Chondrocyte (in vitro differentiated cells): Measurements from ENCODE around the gene RPL39L. TPM values are rescaled to one million over a fixed set of nuclear protein-coding genes. Genes with fewer than 3 reads are reported as not detected.
A peak's percentile ranks its signal among the peaks of the same experiment; 100 is the strongest.

Source experiments
- DNase-seq: peaks from one replicate; pipeline ENCODE4 v3.0.0; 2021; ENCODE audit warnings: mixed read lengths, low spot score
- H3K27ac Mint-ChIP-seq: one replicate; pipeline ENCODE4 v1.8.0; 2021; ENCODE audit warnings: mild to moderate bottlenecking, moderate library complexity, mixed read lengths; ENCODE audit not compliant: unreplicated experiment
- H3K27me3 Mint-ChIP-seq: 2 replicates; pipeline ENCODE4 v1.8.0; 2021; ENCODE audit warnings: low read depth, mixed read lengths
- H3K36me3 Mint-ChIP-seq: 2 replicates; pipeline ENCODE4 v1.8.0; 2021; ENCODE audit warnings: low read depth, mixed read lengths
- H3K4me1 Mint-ChIP-seq: 2 replicates; pipeline ENCODE4 v1.8.0; 2021; ENCODE audit warnings: low read depth, mild to moderate bottlenecking, mixed read lengths
- H3K4me3 Mint-ChIP-seq: one replicate; pipeline ENCODE4 v1.8.0; 2021; ENCODE audit warnings: mild to moderate bottlenecking, moderate library complexity, mixed read lengths; ENCODE audit not compliant: unreplicated experiment
- H3K9me3 Mint-ChIP-seq: 2 replicates; pipeline ENCODE4 v1.8.0; 2021; ENCODE audit warnings: low read depth, mixed read lengths
- CTCF ChIP-seq: fragments of 200-600 bp; sonication (generic); IDR thresholded peaks from 2 replicates; pipeline ENCODE4 v1.5.0; 2021; ENCODE audit warnings: antibody characterized with exemption, mild to moderate bottlenecking, moderate library complexity
- total RNA-seq: library from RNA; stranded (reverse); gene quantifications from 3 replicates; pipeline ENCODE4 v1.2.1, GENCODE V29; 2021

The RPL39L gene
- total RNA-seq, 1 donor from 2014 or later = 15.8 TPM

- H3K9me3 Mint-ChIP-seq = peaks cover 16% of the 10 kb centered on the region
- no peak for TF ChIP-seq CTCF
- peak overlapping the region; percentile 78 for H3K27ac Mint-ChIP-seq
- peaks cover 10% of the 10 kb centered on the region for H3K36me3 Mint-ChIP-seq
- no peaks in the 10 kb centered on the region for H3K27me3 Mint-ChIP-seq
- H3K4me1 Mint-ChIP-seq = peaks cover 27% of the 10 kb centered on the region
- DNase-seq = no peak
- peak overlapping the region; percentile 10 for H3K4me3 Mint-ChIP-seq
Observed at GRCh38 chr3:187085021-187085666, 54.2 kb downstream of the RPL39L start.

GRCh38 chr3:187084580-187084979 is 54.7 kb downstream of the RPL39L start:
- no peak for TF ChIP-seq CTCF
- peaks cover 27% of the 10 kb centered on the region for H3K4me1 Mint-ChIP-seq
- peak overlapping the region; percentile 10 for H3K4me3 Mint-ChIP-seq
- peaks cover 14% of the 10 kb centered on the region for H3K9me3 Mint-ChIP-seq
- no peaks in the 10 kb centered on the region for H3K27me3 Mint-ChIP-seq
- DNase-seq = no peak
- H3K27ac Mint-ChIP-seq = peak overlapping the region; percentile 78
- peaks cover 9% of the 10 kb centered on the region for H3K36me3 Mint-ChIP-seq

GRCh38 chr3:187084126-187084525 is 55.2 kb downstream of the RPL39L start:
- DNase-seq = no peak
- Mint-ChIP-seq H3K27ac (peak overlapping the region; percentile 78), H3K36me3 (peaks cover 8% of the 10 kb centered on the region), H3K4me3 (no peak overlapping the region), H3K4me1 (peaks cover 27% of the 10 kb centered on the region), H3K27me3 (no peaks in the 10 kb centered on the region), H3K9me3 (peaks cover 14% of the 10 kb centered on the region)
- TF ChIP-seq CTCF = no peak

- no peaks in the 10 kb centered on the region for H3K27me3 Mint-ChIP-seq
- H3K4me1 Mint-ChIP-seq = peaks cover 27% of the 10 kb centered on the region
- peaks cover 5% of the 10 kb centered on the region for H3K36me3 Mint-ChIP-seq
- DNase-seq = no peak
- no peak for TF ChIP-seq CTCF
- no peak overlapping the region for H3K27ac Mint-ChIP-seq
- H3K9me3 Mint-ChIP-seq = peaks cover 8% of the 10 kb centered on the region
- H3K4me3 Mint-ChIP-seq = no peak overlapping the region
Observed at GRCh38 chr3:187082758-187083375, 56.4 kb downstream of the RPL39L start.

- H3K27ac Mint-ChIP-seq = no peak overlapping the region
- H3K9me3 Mint-ChIP-seq = peaks cover 1% of the 10 kb centered on the region
- TF ChIP-seq CTCF = no peak
Observed at GRCh38 chr3:187080799-187081450, 58.4 kb downstream of the RPL39L start.

More at GRCh38 chr3:187080799-187081450, 58.4 kb downstream of the RPL39L start:
- DNase-seq = no peak
- Mint-ChIP-seq H3K4me1 (peaks cover 27% of the 10 kb centered on the region), H3K4me3 (no peak overlapping the region), H3K27me3 (no peaks in the 10 kb centered on the region), H3K36me3 (peaks cover 5% of the 10 kb centered on the region)
